GM06990 (cell line): Measurements from ENCODE around the gene MAP4K2.

Experiments used
- DNase-seq: peaks from one replicate; pipeline ENCODE4 v3.0.0-alpha.2; 2011; ENCODE audit not compliant: insufficient read length; ENCODE audit errors: extremely low read depth
- H3K27me3 ChIP-seq: replicated peaks from 2 replicates; pipeline ENCODE4 v1.6.0; 2011; ENCODE audit warnings: low read length; ENCODE audit not compliant: control insufficient read depth, insufficient read depth
- H3K36me3 ChIP-seq: 2 replicates; pipeline ENCODE4 v1.5.1; 2011; ENCODE audit warnings: low read length; ENCODE audit not compliant: control insufficient read depth, insufficient read depth
- H3K4me3 ChIP-seq: replicated peaks from 2 replicates; pipeline ENCODE4 v1.5.1; 2011; ENCODE audit warnings: low read depth, mild to moderate bottlenecking, control low read depth, low read length
- TF ChIP-seq, protein P1 (sequence below): IDR thresholded peaks from 2 replicates; pipeline ENCODE4 v1.5.1; 2011; ENCODE audit warnings: low read length, control low read depth, mild to moderate bottlenecking, inconsistent platforms; ENCODE audit not compliant: insufficient read depth, poor library complexity, severe bottlenecking

The MAP4K2 gene

DNA sequence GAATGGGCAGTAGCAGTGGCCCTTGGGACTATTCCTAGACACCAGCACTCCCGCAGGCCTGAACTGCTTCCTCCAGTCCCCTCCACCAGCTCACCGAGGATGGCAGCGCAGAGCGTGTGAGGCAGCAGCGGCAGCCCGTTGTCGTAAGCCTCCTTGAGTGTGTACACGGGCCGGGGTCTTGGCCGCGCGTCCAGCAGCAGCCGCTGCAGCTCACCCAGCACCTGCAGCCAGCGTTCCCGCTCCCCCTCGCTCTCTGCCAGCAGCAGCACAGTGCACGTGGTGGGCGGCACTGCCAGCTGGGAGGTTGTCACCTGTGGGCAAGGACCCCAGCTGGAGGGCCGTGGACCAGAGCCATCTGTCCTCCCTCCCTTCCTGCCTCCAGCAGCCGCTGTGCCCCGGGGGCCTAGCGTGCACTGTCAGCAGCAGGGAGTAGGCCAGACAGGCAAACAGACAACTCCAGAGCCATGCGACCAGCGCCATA is 28.4 kb upstream of the MAP4K2 start:
- no peak overlapping the region for H3K4me3 ChIP-seq

DNA sequence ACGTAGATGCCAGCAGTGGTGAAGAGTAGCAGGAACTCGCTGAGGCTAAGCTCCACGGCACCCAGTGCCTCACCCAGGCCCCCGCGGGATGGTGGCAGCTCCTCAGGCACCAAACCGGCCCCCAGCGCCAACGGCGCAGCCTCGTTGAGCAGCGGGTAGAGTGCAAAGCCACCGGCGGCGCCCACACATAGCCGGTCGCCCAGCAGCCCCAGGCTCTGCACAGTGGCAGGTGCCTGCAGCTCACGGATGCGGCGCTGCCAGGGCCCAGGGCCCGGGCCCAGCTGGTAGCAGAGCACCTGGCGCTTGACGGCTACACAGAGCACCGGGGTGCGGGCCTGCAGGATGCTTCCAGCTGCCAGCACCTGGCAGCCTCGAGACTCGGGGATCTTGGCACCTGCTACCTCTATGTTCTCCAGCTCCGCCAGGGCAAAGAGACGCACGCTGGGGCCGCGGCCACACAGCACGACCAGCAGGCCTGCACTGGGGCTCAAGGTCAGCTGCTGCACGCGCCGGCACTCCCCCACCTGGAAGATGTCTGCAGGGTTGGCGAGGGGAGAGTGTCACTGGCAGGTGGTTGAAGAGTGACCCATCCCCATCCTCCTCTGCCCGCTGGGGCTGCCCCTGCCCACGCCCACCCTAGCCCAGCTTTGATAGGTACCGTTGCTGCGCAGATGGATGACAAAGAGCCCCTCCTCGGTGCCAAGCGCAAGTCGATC is 26.7 kb upstream of the MAP4K2 start:
- no peak for DNase-seq

More for the DNA sequence above, 28.4 kb upstream of the MAP4K2 start:
- DNase-seq: no peak
- TF ChIP-seq, protein P1, sequence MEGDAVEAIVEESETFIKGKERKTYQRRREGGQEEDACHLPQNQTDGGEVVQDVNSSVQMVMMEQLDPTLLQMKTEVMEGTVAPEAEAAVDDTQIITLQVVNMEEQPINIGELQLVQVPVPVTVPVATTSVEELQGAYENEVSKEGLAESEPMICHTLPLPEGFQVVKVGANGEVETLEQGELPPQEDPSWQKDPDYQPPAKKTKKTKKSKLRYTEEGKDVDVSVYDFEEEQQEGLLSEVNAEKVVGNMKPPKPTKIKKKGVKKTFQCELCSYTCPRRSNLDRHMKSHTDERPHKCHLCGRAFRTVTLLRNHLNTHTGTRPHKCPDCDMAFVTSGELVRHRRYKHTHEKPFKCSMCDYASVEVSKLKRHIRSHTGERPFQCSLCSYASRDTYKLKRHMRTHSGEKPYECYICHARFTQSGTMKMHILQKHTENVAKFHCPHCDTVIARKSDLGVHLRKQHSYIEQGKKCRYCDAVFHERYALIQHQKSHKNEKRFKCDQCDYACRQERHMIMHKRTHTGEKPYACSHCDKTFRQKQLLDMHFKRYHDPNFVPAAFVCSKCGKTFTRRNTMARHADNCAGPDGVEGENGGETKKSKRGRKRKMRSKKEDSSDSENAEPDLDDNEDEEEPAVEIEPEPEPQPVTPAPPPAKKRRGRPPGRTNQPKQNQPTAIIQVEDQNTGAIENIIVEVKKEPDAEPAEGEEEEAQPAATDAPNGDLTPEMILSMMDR: no peak
- Histone ChIP-seq H3K27me3 (no peaks in the 10 kb centered on the region; the same call in 1 of the 2 replicates), H3K36me3 (no peaks in the 10 kb centered on the region)

DNA sequence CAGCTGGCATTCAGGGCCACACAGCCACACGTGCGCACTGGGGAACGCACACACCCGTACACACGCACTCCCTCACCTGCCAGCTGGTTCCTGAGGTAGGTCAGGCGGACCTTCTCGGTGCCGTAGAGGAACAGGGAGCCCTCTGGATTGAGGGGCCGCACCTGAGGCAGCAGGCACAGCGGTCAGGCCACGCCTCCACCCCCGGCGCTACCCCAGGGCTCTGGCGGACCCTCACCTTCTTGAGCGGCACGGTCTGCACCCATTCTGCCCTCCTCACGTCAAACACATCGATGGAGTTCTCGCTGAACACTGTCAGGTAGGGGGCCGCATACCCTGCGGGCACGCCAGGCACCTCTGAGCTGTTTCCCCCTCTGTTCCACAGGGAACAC is 24.4 kb upstream of the MAP4K2 start:
- H3K36me3 ChIP-seq: no peaks in the 10 kb centered on the region
- no peak for DNase-seq
- H3K4me3 ChIP-seq: no peak overlapping the region
- TF ChIP-seq, protein P1: no peak
- H3K27me3 ChIP-seq: no peaks in the 10 kb centered on the region; the same call in 1 of the 2 replicates

More for the DNA sequence above, 26.7 kb upstream of the MAP4K2 start:
- H3K36me3 ChIP-seq: no peaks in the 10 kb centered on the region
- TF ChIP-seq, protein P1: no peak
- H3K27me3 ChIP-seq: no peaks in the 10 kb centered on the region; the same call in 1 of the 2 replicates
- no peak overlapping the region for H3K4me3 ChIP-seq

DNA sequence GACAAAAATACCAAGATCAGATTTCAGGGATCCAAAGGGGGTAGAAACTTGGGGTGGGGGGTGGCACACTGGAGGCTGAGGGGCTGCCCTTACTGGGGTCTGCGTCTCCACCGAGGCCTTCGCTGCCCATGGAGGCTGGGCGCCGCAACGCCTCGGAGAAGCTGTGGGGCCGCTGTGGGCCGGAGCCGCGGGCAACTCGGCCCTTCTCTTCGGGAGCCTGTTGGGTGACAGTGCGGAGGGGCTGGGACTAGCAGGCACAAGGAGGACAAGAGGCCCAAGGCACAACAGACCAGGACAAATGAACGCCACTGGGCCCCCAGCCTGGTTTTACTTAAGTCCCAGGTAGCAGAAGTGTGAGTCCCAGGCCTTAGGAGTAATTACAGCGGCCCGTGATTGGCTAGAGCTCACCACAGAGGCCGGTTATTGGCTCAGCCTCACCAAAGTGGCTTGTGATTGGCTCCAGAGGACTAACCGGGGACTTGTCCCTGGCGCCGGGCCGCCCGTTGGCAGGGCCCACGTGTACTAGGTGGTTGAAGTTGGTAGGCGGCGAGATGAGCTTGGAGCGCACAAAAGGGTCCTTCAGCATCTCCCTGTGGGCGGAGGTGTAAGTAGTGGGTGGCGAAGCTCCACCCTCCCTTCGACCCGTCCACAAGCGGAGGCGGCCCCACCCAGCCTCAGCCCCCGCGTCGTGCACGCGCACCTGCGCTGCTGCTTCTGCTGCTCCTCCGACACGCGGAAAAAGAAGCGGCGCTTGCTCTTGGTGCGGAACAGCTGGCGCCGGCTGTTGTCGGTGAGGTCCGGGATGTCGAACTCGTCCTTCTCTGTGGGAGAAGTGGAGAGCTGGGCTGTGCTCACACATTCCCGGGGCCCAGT is 23.8 kb upstream of the MAP4K2 start:
- TF ChIP-seq, protein P1: no peak
- DNase-seq: no peak
- no peak overlapping the region for H3K4me3 ChIP-seq
- H3K36me3 ChIP-seq: no peaks in the 10 kb centered on the region
- H3K27me3 ChIP-seq: no peaks in the 10 kb centered on the region; the same call in 1 of the 2 replicates

DNA sequence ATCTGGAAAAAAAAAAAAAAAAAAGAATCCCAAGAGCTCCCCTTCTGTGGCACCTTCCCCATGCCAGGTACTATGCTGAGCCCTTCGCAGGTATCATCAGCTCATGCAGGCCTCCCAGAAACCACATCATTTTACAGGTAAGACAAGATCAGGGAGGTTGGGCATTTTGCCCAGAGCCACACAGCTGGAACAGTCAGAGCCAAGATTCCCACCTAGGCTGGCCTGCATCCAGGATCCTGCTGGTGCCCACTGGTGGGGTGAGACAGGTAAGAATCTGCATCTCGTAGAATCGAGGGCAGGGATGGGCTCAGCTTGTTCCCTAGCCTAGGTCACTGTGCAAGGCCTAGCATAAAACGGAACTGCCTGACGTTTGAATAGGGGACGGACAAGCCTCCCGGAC is 23.0 kb upstream of the MAP4K2 start:
- no peaks in the 10 kb centered on the region for H3K27me3 ChIP-seq
- TF ChIP-seq, protein P1: no peak
- no peak overlapping the region for H3K4me3 ChIP-seq
- no peak for DNase-seq
- H3K36me3 ChIP-seq: no peaks in the 10 kb centered on the region
